Gastrocnemius medialis (tissue), 4 donors: ENCODE results near the gene ALOX15. TPM values are rescaled to one million over a fixed set of nuclear protein-coding genes. Genes with fewer than 3 reads are reported as not detected.
A peak's percentile ranks its signal among the peaks of the same experiment; 100 is the strongest.

ENCODE experiments used
- ATAC-seq, 2 donors: fragments of 150-250 bp; one replicate each; pipeline ENCODE4 v1.9.1; 2016
- DNase-seq, 2 donors: peaks; one replicate each; pipeline ENCODE4 v3.0.0-alpha.2; 2019
- H3K27ac ChIP-seq, 4 donors: fragments of 200-600 bp; sonication (generic); 1 replicate in 1 of 4; 2 replicates in 3 of 4; pipeline ENCODE4 v1.5.1; 2016 to 2018; ENCODE audit warnings: mild to moderate bottlenecking in 2 of 4, moderate library complexity in 1 of 4
- H3K27me3 ChIP-seq, 3 donors: fragments of 200-600 bp; sonication (generic) in 2 of 3; 1 replicate in 1 of 3; 2 replicates in 2 of 3; pipeline versions ENCODE4 v1.5.1 to v1.6.0; 2016 to 2019; ENCODE audit warnings: mild to moderate bottlenecking in 1 of 3, moderate library complexity in 1 of 3
- H3K36me3 ChIP-seq, 2 donors: fragments of 200-600 bp; sonication (generic) in 1 of 2; one replicate each; pipeline ENCODE4 v1.5.1; 2017 to 2018
- H3K4me1 ChIP-seq, 2 donors: fragments of 200-600 bp; sonication (generic) in 1 of 2; one replicate each; pipeline ENCODE4 v1.5.1; 2016 to 2017; ENCODE audit warnings: mild to moderate bottlenecking in 2 of 2
- H3K4me3 ChIP-seq, 4 donors: fragments of 200-600 bp; sonication (generic) in 3 of 4; 1 replicate in 1 of 4; 2 replicates in 3 of 4; pipeline ENCODE4 v1.5.1; 2016 to 2019; ENCODE audit warnings: mild to moderate bottlenecking in 2 of 4
- H3K9me3 ChIP-seq, 3 donors: fragments of 200-600 bp; sonication (generic) in 2 of 3; 1 replicate in 1 of 3; 2 replicates in 2 of 3; pipeline ENCODE4 v1.5.1; 2016 to 2019
- POLR2A ChIP-seq, 2 donors: fragments of 450-650 bp; IDR thresholded peaks; one replicate each; pipeline ENCODE4 v1.6.1; 2017; ENCODE audit warnings: antibody characterized with exemption in 2 of 2, mild to moderate bottlenecking in 2 of 2, moderate library complexity in 2 of 2
- in situ Hi-C, 4 donors: fragments of 200-750 bp; cut with MboI; loops; one replicate each; pipeline versions ENCODE4 v1.15.0 to v1.8.0; 2017; ENCODE audit warnings: low sequenced_read_pairs in 4 of 4
- intact Hi-C: fragments of 100-400 bp; cut with DNase I; formaldehyde crosslinking; loops from one replicate; pipeline ENCODE4 v1.15.1; 2023; ENCODE audit warnings: low total_unique reads
- total RNA-seq, 4 donors: library from RNA; depleted of rRNA; stranded (reverse); fragments of >200 nt; gene quantifications; one replicate each; pipeline versions ENCODE4 v1.1.0 to v1.2.3, GENCODE V29; 2016
- TF ChIP-seq, protein P1 (sequence below), 5 experiments: fragments of 450-650 bp in 3 of 5; fragments of 200-600 bp in 2 of 5; sonication (generic) in 2 of 5; IDR thresholded peaks in 4 of 5; conservative IDR thresholded peaks in 1 of 5; 1 replicate in 4 of 5; 2 replicates in 1 of 5; pipeline ENCODE4 v1.5.1; 2016 to 2019; ENCODE audit warnings: antibody characterized with exemption in 5 of 5, mild to moderate bottlenecking in 3 of 5, moderate library complexity in 3 of 5

Gene ALOX15
- total RNA-seq, 4 donors from 2014 or later = not detected

DNA sequence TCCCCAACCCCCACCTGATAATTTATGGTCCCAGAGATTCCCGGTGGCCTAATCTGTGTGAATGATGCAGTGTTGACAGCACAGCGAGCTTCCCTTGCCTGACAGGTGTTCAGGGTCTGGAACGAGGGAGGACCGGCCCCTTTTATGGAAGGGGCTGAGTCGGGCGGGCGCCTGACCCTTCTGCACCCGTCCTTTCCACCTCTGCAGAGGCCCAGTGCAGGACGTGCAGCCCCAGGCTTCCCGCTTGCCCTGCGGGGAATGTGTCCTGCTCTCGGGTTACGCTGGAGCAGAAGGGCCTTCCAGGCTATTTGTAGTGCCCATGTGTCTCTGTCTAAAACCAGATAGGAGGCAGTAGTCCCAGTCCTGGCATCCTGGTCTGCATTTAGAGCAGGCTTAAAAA lies 40.9 kb downstream of the ALOX15 start:
- ATAC-seq = peak; percentile 50 to 62
- in situ Hi-C loops = no loop called here
- no peaks in the 10 kb centered on the region for H3K27me3 ChIP-seq
- peaks cover 81 to 88% of the 10 kb centered on the region in 2 donors for H3K4me1 ChIP-seq
- peak overlapping the region; percentile 86 to 100 (median 94) for H3K27ac ChIP-seq
- peak; percentile 89 to 98 for DNase-seq
- TF ChIP-seq, protein P1, sequence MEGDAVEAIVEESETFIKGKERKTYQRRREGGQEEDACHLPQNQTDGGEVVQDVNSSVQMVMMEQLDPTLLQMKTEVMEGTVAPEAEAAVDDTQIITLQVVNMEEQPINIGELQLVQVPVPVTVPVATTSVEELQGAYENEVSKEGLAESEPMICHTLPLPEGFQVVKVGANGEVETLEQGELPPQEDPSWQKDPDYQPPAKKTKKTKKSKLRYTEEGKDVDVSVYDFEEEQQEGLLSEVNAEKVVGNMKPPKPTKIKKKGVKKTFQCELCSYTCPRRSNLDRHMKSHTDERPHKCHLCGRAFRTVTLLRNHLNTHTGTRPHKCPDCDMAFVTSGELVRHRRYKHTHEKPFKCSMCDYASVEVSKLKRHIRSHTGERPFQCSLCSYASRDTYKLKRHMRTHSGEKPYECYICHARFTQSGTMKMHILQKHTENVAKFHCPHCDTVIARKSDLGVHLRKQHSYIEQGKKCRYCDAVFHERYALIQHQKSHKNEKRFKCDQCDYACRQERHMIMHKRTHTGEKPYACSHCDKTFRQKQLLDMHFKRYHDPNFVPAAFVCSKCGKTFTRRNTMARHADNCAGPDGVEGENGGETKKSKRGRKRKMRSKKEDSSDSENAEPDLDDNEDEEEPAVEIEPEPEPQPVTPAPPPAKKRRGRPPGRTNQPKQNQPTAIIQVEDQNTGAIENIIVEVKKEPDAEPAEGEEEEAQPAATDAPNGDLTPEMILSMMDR (IDR thresholded peaks at IDR 0.05 in 4 of 5, conservative IDR thresholded peaks at IDR 0.05 in 1 of 5) = peak in 2 of 5 experiments; percentile 25 to 33
- peak; percentile 54 to 61 for TF ChIP-seq POLR2A (IDR thresholded peaks at IDR 0.05)
- peaks cover 0 to 19% of the 10 kb centered on the region in 2 donors for H3K36me3 ChIP-seq
- peak overlapping the region in 1 of 4 donors; percentile 23 for H3K4me3 ChIP-seq
- intact Hi-C loops = loop anchor here (2.0 kb wide), 1 partner anchor 14 kb away; no protein-coding TSS in a partner anchor
- no peaks in the 10 kb centered on the region for H3K9me3 ChIP-seq

DNA sequence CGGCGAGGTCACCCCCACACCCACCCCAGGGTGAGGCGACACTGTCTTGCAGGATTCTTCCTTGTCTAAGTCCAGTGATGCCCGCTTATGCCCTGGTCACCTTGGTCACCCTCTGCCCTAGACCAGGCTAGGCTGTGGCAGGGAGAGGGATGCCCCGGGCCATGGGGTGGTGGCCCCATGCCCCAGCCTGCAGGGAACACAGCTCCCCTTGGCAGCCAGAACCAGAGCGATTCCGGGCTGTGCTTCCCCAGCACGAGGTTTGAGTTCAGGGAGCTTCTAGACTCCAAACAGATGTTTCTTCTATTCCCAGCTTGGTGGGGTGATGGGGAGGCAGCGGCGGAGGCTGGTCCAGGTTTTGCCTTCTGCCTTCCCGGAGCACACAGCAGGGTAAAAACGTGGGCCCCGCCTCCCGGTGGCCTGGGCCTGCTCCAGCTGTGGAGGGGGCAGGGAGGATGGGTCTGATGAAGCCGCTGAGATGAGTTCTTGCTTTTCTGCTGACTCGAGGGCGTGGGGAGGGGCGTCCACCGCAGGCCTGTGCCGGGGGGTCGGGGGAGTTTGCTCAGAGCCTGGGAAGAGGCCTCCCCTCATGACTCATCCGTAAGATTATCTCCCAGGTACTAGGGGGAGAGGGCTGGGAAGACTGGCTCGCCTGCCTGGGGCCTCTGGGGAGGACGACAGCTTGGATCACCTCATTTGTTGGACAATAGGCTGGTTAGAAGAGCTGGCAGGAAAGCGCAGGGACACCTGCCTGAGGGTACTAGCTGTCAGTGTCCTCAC lies 41.8 kb downstream of the ALOX15 start:
- Histone ChIP-seq H3K4me3 (peak overlapping the region; percentile 18 to 45 (median 24)), H3K27ac (peak overlapping the region; percentile 86 to 100 (median 94))

DNA sequence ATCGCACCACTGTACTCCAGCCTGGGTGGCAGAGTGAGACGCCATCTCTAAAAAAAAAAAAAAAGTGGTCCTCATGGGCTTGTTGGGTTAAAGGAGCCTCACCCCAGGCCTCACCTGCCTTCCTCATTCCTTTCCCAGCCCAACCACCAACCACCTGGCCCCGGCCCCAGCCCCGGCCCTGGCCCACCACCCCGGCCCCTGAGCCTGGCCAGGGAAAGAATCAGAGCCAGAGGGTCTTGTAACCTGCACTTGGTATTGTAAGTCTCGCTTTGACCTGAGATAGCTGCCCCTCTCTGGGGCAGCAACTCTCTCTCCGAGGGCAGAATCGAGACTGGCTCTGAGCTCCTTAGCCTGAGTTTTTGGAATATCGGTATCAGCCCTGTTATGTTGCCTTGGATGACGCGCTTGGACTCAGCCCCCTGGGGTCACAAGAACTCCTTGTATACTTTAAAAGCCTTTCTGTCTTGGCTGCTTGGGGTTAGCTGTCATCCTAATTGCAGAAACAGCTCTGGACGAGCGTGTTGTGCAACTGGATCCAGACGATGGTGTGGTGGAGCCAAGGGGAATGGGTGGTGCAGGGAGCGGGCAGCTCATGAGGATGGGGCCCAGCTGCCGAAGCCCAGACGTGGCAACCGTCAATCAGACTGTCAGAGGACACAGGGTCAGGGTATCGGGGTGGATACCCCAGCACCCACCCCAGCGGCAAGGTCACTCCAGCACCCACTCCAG lies 42.5 kb downstream of the ALOX15 start:
- DNase-seq (peak; percentile 80 to 93), ATAC-seq (peak; percentile 46 to 61)
- Histone ChIP-seq H3K9me3 (no peaks in the 10 kb centered on the region), H3K27me3 (no peaks in the 10 kb centered on the region), H3K4me3 (peak overlapping the region; percentile 16 to 26 (median 21)), H3K36me3 (peaks cover 0 to 30% of the 10 kb centered on the region in 2 donors), H3K27ac (peak overlapping the region; percentile 86 to 100 (median 94)), H3K4me1 (peaks cover 76 to 82% of the 10 kb centered on the region in 2 donors)
- intact Hi-C loops = no loop called here
- TF ChIP-seq POLR2A (IDR thresholded peaks at IDR 0.05) = peak; percentile 48 to 77
- TF ChIP-seq, protein P1 (IDR thresholded peaks at IDR 0.05 in 4 of 5, conservative IDR thresholded peaks at IDR 0.05 in 1 of 5) = no peak
- in situ Hi-C loops = no loop called here

More for the DNA sequence above, 41.8 kb downstream of the ALOX15 start:
- peaks cover 0 to 24% of the 10 kb centered on the region in 2 donors for H3K36me3 ChIP-seq
- DNase-seq = peak; percentile 80 to 97
- no peaks in the 10 kb centered on the region for H3K9me3 ChIP-seq
- intact Hi-C loops = loop anchor here (2.0 kb wide), 1 partner anchor 13 kb away; no protein-coding TSS in a partner anchor
- peaks cover 81 to 82% of the 10 kb centered on the region in 2 donors for H3K4me1 ChIP-seq
- peak; percentile 40 to 41 for ATAC-seq
- TF ChIP-seq POLR2A (IDR thresholded peaks at IDR 0.05) = no peak
- TF ChIP-seq, protein P1 (IDR thresholded peaks at IDR 0.05 in 4 of 5, conservative IDR thresholded peaks at IDR 0.05 in 1 of 5) = no peak
- in situ Hi-C loops = no loop called here
- no peaks in the 10 kb centered on the region for H3K27me3 ChIP-seq

DNA sequence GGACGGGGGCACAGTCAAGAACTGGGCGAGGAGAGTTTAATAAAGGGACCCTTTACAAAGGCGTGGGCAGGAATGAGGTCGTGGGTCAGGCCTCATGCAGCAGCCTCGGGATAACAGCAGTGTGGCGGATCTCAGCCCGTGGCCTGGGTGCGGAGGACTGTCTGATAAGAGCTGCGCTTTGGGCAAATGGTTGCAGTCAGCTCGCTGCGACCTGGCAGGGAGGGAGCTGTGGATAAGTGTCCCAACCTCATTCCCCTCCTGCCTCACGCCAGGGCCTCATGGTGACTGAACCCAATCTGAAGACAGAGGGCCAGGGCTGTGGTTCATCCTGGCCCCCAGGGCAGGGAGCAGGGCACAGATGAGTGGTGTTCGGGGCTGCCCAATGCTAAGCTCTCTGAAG lies 43.5 kb downstream of the ALOX15 start:
- intact Hi-C loops (no loop called here), in situ Hi-C loops (no loop called here)
- peak overlapping the region; percentile 86 to 100 (median 94) for H3K27ac ChIP-seq
- H3K4me3 ChIP-seq = no peak overlapping the region
- TF ChIP-seq, protein P1 (IDR thresholded peaks at IDR 0.05 in 4 of 5, conservative IDR thresholded peaks at IDR 0.05 in 1 of 5) = no peak
- TF ChIP-seq POLR2A (IDR thresholded peaks at IDR 0.05) = no peak
- peaks cover 76 to 82% of the 10 kb centered on the region in 2 donors for H3K4me1 ChIP-seq
- peaks cover 0 to 40% of the 10 kb centered on the region in 2 donors for H3K36me3 ChIP-seq
- ATAC-seq = no peak
- H3K9me3 ChIP-seq = no peaks in the 10 kb centered on the region
- H3K27me3 ChIP-seq = no peaks in the 10 kb centered on the region
- peak in 1 of 2 donors; percentile 74 for DNase-seq
